HG03571 (cell line): ENCODE results near the gene EXOSC10.
"Not testable (repeated sequence)": the region's sequence is repeated elsewhere in the genome, so short reads cannot be mapped to it uniquely, and the experiment has no call there.

Source experiments
- ATAC-seq: cut with Tn5 transposase; IDR thresholded peaks from one replicate; pipeline ENCODE4 v1.9.1; 2021; ENCODE audit not compliant: unreplicated experiment

Gene EXOSC10

GRCh38 chr1:11044849-11045427 lies 54.7 kb downstream of the EXOSC10 start:
- ATAC-seq = no peak

- ATAC-seq = no peak
These were observed 55.4 kb downstream of the EXOSC10 start for GRCh38 chr1:11044086-11044848.

- ATAC-seq = no peak
These were observed 56.4 kb downstream of the EXOSC10 start for GRCh38 chr1:11042995-11043874.

GRCh38 chr1:11042065-11042464 lies 57.6 kb downstream of the EXOSC10 start:
- no peak for ATAC-seq

GRCh38 chr1:11041048-11041447 lies 58.6 kb downstream of the EXOSC10 start:
- ATAC-seq = no peak

- not testable (repeated sequence) for ATAC-seq
These were observed 59.6 kb downstream of the EXOSC10 start for GRCh38 chr1:11040105-11040429.

GRCh38 chr1:11039351-11040104 lies 60.1 kb downstream of the EXOSC10 start:
- no peak for ATAC-seq

GRCh38 chr1:11037740-11038182 lies 61.9 kb downstream of the EXOSC10 start:
- no peak for ATAC-seq

- not testable (repeated sequence) for ATAC-seq
These were observed 62.5 kb downstream of the EXOSC10 start for GRCh38 chr1:11037019-11037739.

- no peak for ATAC-seq
These were observed 67.9 kb downstream of the EXOSC10 start for GRCh38 chr1:11031624-11032262.

GRCh38 chr1:11030865-11031264 lies 68.8 kb downstream of the EXOSC10 start:
- ATAC-seq = no peak

- ATAC-seq = no peak
These were observed 71.7 kb downstream of the EXOSC10 start for GRCh38 chr1:11028018-11028417.

GRCh38 chr1:11027316-11027715 lies 72.4 kb downstream of the EXOSC10 start:
- no peak for ATAC-seq

GRCh38 chr1:11026903-11027302 lies 72.8 kb downstream of the EXOSC10 start:
- no peak for ATAC-seq

- ATAC-seq = no peak
These were observed 73.6 kb downstream of the EXOSC10 start for GRCh38 chr1:11026052-11026451.

GRCh38 chr1:11025618-11026017 lies 74.1 kb downstream of the EXOSC10 start:
- ATAC-seq = no peak

GRCh38 chr1:11024874-11025203 lies 74.8 kb downstream of the EXOSC10 start:
- no peak for ATAC-seq

GRCh38 chr1:11024154-11024873 lies 75.4 kb downstream of the EXOSC10 start:
- ATAC-seq = no peak

GRCh38 chr1:11023201-11023600 lies 76.5 kb downstream of the EXOSC10 start:
- no peak for ATAC-seq
